Measurements from ENCODE around the gene VMO1.
"Not testable (repeated sequence)": the region's sequence is repeated elsewhere in the genome, so short reads cannot be mapped to it uniquely, and the experiment has no call there.

VMO1 gene, protein sequence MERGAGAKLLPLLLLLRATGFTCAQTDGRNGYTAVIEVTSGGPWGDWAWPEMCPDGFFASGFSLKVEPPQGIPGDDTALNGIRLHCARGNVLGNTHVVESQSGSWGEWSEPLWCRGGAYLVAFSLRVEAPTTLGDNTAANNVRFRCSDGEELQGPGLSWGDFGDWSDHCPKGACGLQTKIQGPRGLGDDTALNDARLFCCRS

DNA sequence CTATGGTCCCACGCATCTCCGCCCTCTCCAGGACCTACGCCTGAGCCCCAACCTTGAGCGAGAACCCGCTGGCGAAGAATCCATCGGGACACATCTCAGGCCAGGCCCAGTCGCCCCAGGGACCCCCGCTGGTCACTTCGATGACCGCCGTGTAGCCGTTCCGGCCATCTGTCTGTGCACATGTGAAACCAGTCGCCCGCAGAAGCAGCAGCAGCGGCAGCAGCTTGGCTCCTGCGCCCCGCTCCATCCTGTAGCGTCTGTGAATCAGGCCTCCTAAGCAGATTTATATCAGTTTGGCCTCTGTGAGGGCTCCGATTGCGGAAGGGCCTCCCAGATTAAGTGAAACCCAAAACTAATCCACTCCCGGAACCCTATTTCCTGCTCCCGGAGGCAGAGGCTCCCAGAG is at the start of gene VMO1:
Gene VMO1, minus strand, starts transcription at position 259 of the 406 bp plus-strand sequence. Its CDS starts 12 bp downstream, at position 247.
- no peak for DNase-seq (ENCODE audit: low read depth in 4 of 4, low spot score in 1 of 4)

GRCh38 chr17:4834681-4835020 is 48.5 kb upstream of the VMO1 start:
- DNase-seq (ENCODE audit: low read depth in 4 of 4, low spot score in 1 of 4): no peak

- DNase-seq (ENCODE audit: low read depth in 4 of 4, low spot score in 1 of 4): no peak
Measured at GRCh38 chr17:4833941-4834680, 47.9 kb upstream of the VMO1 start.

- DNase-seq (ENCODE audit: low read depth in 4 of 4, low spot score in 1 of 4): peak; percentile 62 to 83 (median 70)
Measured at GRCh38 chr17:4833178-4833940, 47.2 kb upstream of the VMO1 start, which contains the start of gene MINK1. Gene MINK1 (plus strand): TSS chr17:4833340. CDS start chr17:4833584, 244 bp downstream.

- not testable (repeated sequence) for DNase-seq (ENCODE audit: low read depth in 4 of 4, low spot score in 1 of 4)
Measured at GRCh38 chr17:4832829-4833177, 46.6 kb upstream of the VMO1 start.

- no peak for DNase-seq (ENCODE audit: low read depth in 4 of 4, low spot score in 1 of 4)
Measured at GRCh38 chr17:4827399-4827798, 41.2 kb upstream of the VMO1 start.

- DNase-seq (ENCODE audit: low read depth in 4 of 4, low spot score in 1 of 4): no peak
Measured at GRCh38 chr17:4823373-4824089, 37.4 kb upstream of the VMO1 start.

DNA sequence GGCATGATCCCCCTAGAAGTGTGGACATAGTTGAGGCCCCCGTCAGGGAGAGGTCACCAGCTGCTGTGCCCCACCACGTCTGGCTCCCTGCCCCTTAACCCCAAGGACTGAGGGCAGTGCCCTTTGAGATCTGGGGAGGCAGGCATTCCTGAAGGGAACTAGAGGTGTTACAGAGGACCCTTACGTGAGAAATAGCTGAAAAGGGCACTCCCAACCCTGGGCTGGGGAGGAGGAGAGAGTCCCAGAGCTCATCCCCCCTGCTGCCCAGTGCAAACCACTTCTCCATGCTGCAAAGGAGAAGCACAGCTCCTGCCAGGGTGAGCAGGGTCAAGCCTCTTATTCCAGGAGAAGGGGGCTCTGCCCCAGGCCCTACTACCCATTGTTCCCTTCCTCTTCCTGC is 36.7 kb upstream of the VMO1 start:
- no peak for DNase-seq (ENCODE audit: low read depth in 4 of 4, low spot score in 1 of 4)

DNA sequence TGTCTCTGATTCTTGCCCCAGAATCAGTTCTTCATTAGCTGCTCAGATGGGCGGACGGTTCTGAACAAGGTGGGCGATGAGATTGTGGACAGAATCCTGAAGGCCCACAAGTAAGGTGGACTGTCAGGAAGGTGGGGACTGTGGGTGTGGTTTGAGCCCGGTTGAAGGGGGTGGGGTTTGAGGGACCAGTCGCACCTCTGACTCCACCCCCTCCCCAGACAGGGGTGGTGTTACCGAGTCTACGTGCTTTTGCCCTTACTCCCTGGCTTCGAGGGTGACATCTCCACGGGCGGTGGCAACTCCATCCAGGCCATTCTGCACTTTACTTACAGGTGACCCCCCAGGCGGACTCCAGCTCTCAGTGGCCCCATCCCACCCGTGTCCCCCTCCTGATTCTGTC is 32.1 kb upstream of the VMO1 start:
- DNase-seq (ENCODE audit: low read depth in 4 of 4, low spot score in 1 of 4): no peak

DNA sequence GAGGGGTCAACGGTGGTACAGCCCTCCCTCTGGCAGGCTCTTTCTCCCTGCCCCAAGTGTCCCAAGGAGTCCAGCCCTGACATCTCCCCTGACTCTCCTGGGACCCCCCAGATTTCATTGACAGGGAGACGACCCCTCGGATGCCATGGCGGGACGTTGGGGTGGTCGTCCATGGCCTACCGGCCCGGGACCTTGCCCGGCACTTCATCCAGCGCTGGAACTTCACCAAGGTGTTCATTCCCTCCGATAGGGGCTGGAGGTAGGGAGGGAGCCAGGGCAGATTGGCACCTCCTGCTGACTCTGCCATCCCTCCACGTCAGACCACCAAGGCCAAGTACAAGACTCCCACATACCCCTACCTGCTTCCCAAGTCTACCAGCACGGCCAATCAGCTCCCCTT is 30.7 kb upstream of the VMO1 start:
- no peak for DNase-seq (ENCODE audit: low read depth in 4 of 4, low spot score in 1 of 4)

DNA sequence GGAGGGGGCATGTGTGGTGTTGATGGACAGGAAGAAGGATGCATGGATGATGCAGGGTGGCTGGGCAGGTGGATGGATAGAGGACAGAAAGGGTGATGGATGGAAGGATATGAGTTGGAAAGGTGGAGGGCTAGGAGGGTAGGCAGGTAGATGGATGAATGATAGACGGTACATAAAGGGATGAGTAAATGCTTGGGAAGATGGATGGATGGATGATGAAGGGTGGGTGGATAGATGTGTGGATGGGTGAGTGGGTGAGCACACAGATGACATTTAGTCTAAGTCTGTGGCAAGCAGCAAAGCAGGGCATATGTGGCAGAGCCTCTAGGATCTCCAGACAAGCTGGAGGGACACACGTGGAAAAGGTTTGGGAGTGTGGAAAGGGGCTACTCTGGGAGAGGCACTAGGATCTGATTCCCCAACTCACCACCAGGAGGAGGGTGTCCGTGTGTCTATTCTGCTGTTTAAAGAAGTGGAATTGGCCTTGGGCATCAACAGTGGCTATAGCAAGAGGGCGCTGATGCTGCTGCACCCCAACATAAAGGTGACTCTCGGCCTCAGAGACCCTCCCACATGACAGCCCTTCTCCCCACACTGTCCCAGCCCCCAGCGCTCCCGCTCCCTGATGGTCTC is 29.0 kb upstream of the VMO1 start:
- no peak for DNase-seq (ENCODE audit: low read depth in 4 of 4, low spot score in 1 of 4)

DNA sequence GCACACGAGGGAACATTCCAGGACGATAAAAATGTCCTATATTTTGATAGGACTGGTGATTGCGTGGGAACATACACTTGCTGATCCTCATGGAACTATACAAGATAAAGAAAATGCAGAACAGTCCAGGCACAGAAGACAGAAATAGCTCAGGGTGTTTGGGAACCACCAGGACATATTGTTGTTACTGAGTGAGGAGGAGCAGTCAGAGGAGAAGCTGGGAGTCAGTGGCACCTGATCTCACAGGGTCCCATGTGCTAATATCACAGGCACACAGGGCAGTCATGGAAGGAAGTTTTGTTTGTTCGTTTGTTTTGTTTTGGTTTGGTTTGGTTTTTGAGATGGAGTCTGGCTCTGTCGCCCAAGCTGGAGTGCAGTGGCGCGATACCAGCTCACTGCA is 26.5 kb upstream of the VMO1 start:
- no peak for DNase-seq (ENCODE audit: low read depth in 4 of 4, low spot score in 1 of 4)

DNA sequence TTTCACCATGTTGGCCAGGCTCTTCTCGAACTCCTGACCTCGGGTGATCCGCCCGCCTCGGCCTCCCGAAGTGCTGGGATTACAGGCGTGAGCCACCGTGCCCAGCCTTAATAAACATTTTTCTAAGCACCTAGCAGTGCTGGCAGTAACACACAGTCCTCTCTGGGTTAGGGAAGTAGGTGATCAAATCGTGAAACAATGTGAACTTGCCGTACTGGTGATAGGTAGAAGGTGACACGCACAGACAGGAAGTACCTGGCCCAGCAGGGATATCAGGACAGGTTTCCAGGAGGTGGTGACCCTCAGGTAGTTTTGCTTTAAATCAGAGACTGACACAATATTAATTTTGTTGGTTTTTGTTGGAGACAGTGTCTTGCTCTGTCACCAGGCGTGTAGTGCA is 25.3 kb upstream of the VMO1 start:
- DNase-seq (ENCODE audit: low read depth in 4 of 4, low spot score in 1 of 4): no peak

- DNase-seq (ENCODE audit: low read depth in 4 of 4, low spot score in 1 of 4): no peak
Measured at GRCh38 chr17:4810696-4811290, 24.6 kb upstream of the VMO1 start.

- DNase-seq (ENCODE audit: low read depth in 4 of 4, low spot score in 1 of 4): no peak
Measured at GRCh38 chr17:4808378-4808767, 22.2 kb upstream of the VMO1 start.

DNA sequence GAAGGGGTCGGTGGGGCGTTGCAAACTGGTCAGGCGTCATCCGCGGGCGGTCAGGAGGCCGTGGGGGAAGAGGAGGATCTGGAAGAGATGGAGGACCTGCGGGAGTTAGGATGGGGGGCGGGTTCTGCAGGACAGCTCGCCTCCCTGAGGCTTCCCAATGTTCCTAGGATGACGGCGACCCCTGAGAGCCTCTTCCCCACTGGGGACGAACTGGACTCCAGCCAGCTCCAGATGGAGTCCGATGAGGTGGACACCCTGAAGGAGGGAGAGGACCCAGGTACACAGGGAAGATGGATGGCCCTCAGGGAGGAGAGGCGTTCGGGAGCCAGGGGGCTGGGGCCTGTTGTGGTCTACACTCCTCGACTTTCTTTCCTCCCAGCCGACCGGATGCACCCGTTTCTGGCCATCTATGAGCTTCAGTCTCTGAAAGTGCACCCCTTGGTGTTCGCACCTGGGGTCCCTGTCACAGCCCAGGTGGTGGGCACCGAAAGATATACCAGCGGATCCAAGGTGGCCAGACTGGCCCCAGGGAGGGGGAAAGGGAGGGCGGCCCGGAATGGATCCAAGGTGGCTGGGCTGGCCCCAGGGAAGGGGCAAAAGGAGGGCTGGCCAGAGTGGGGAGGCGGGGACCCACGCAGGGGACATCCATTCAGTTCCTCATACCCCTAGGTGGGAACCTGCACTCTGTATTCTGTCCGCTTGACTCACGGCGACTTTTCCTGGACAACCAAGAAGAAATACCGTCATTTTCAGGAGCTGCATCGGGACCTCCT is 21.6 kb upstream of the VMO1 start:
- no peak for DNase-seq (ENCODE audit: low read depth in 4 of 4, low spot score in 1 of 4)

GRCh38 chr17:4806777-4807604 is 20.8 kb upstream of the VMO1 start, which contains the start of gene PLD2:
Gene PLD2 (plus strand): TSS chr17:4807152. CDS start chr17:4807773, 621 bp downstream.
- peak; percentile 71 to 90 (median 78) for DNase-seq (ENCODE audit: low read depth in 4 of 4, low spot score in 1 of 4)

DNA sequence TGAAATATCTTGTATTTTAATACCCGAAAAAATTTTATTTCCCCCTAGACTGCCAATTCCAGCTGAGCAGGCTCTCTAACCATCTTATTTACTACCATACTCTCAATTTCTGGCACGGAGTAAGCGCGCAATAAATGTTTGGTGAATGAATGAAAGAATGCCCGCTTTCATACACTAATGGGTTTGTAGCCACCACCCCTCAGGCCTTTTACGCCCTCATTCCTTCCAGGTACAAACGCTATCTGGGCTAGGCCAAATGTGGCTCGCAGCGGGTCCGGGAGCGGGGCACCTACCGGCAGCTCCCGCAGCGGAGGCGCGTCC is 20.3 kb upstream of the VMO1 start:
- DNase-seq (ENCODE audit: low read depth in 4 of 4, low spot score in 1 of 4): no peak

- DNase-seq (ENCODE audit: low read depth in 4 of 4, low spot score in 1 of 4): no peak
Measured at GRCh38 chr17:4802228-4802627, 16.1 kb upstream of the VMO1 start, which contains the start of gene C17orf114. Gene C17orf114 (minus strand): TSS chr17:4802328.

All from stimulated activated CD4-positive, alpha-beta T cell treated with anti-CD3 and anti-CD28 coated beads, Interleukin-1b, Interleukin-23, amount 100 ng/mL, for 24 hours (primary cell).